GM19025 (cell line): ENCODE measurements around the gene TMEM120B.
A peak's percentile ranks its signal among the peaks of the same experiment; 100 is the strongest.
"Not testable (repeated sequence)": the region's sequence is repeated elsewhere in the genome, so short reads cannot be mapped to it uniquely, and the experiment has no call there.

Source experiments
- ATAC-seq: cut with Tn5 transposase; IDR thresholded peaks from one replicate; pipeline ENCODE4 v1.9.1; 2021; ENCODE audit warnings: mild to moderate bottlenecking, low read depth, moderate library complexity; ENCODE audit not compliant: unreplicated experiment

TMEM120B gene

DNA sequence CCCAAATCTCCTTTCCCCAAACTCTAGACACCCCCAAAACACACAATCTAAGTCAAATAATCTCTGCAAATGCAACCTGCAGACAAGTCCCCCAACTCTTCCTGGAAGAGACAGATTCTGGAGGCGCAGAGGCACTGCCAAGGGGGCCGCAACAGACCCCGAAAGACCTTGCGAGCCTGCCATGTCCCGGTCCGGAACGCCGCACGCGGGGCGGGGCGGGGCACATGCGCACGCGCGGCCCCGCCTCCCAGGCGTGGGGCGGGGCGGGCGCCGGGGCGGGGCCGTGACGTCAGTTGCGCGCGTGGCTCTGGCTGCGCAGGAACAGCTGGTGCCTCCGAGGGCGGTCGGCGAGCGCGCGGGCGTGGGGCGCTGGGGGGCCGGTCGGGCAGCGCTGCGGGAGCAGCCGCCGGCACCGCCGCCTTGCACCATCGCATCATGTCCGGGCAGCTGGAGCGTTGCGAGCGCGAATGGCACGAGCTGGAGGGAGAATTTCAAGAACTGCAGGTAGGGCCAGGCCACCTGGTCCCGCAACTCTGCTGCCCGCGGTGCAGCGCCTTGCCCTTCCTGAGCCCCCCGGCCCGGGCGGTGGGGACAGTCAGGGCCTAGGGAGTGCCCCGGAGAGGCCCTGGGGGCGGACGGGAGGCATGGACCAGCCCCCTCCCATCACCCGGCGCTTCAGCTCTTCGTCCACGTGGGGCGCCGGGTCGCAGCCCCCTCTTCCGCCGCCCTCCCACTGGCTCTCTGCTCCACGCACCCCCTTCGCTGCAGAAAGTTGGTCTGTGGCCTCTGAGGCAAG lies at the start of gene TMEM120B:
TMEM120B (plus strand) TSS at position 292 of the 796 bp plus-strand sequence; CDS start at position 436, 144 bp downstream.
- peak; percentile 83 for ATAC-seq

DNA sequence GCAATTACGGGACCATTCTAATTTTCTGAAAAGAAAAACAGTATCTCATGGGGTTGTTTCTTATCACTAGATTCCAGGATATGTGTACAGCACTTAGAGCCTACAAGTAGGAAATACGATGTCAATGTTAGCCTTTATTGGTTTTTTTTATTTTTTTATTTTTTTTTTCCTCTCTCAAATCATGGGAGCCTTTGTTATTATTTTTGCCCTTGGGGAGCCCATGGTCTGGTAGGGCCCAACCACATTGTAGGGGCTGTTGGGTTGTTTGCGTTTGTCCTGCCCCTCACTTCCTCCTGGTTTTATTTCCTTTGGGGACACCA lies 49.0 kb upstream of the TMEM120B start:
- ATAC-seq, result no peak

DNA sequence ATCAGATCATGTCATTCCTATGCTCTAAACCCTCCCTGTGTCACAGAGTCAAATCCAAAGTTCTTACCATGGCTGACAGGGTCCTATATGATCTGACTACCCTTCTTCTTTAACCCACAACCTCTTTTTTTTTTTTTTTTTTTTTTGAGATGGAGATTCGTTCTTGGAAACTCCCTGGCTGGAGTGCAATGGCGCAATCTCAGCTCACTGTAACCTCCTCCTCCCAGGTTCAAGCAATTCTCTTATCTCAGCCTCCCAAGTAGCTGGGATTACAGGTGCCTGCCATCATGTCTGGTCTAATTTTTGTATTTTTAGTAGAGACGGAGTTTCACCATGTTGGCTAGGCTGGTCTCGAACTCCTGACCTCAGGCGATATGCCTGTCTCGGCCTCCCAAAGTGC lies 45.7 kb upstream of the TMEM120B start:
- ATAC-seq, result not testable (repeated sequence)

DNA sequence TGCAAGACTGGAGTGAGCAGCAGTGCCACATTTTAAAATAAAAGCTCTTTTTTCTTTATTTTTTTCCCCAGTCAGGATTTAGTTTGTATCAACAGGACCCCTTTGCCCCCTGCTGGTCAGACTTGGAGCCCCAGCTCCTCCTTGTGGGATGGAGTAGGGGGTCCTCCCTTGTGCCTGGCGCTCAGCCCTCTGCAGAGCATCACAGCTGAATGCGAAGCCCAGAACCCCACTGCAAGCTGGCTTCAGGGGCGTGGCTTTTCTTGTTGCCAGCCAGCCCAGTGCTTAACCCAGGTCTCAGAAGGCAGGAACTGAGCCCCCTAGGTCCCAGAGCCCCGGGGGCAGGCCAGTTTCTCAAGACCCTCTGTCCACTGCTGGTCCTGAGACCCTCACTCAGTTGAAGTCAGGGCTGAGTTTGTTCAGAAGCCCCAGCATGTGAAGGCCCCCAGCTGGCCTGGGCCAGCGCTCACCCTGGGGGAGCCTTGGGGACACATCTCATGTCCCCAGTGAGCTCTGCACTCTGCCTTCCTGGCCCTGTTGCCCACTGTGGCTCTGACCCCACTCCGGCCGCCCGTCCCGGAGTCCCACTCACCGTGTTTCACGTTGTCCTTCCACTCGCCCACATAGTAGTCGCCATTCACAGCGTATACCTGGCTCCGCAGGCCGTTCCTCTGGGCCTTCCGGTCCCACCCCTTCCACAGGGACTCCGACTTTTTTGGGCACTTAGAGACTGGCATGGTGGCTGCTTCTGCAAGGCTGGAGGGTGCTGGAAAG lies 43.6 kb upstream of the TMEM120B start:
- ATAC-seq, result no peak

DNA sequence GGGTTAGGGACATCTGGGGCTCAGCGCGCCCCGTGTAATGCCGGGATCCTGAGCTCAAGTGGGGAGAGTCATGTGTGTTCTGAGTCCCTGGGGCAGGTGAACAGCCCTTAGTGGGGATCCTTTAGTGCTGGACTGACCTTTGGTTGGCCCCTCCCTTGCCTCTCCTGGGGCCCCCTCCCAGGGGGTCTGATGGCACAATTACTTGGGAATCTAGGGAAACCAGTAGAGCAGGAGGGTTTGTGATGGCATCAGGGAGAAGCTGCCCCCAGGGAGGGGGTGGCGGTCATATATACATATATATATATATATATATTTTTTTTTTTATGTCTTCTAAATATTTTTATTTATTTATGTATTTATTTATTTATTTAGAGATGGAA lies 43.0 kb upstream of the TMEM120B start, which contains the start of gene MORN3:
MORN3 (minus strand) TSS at position 134 of the 380 bp plus-strand sequence. CDS start 171 bp downstream, outside the sequence.
- ATAC-seq, result no peak

DNA sequence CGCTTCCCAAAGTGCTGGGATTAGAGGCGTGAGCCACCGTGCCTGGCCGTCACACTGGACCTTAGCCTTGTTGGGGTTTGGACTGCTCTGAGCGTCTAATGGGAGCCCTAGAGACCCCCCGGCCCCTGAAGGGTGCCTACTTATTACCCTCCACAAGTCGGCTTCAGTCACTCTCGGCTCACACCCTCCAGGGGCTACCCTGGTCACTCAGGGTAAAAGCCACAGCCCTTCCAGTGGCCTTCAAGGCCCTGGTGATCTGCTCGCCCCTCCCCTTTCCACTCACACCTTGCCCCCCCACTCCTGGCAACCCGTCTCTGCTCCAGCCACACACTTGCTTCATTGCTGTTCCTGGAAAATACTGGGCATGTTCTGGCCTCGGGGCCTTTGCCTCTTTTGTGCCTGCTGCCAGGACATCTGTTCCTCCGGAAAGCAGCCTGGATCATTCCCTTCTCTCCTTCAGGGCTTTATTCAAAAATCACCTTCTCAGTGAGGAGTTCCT lies 39.5 kb upstream of the TMEM120B start:
- ATAC-seq, result no peak

DNA sequence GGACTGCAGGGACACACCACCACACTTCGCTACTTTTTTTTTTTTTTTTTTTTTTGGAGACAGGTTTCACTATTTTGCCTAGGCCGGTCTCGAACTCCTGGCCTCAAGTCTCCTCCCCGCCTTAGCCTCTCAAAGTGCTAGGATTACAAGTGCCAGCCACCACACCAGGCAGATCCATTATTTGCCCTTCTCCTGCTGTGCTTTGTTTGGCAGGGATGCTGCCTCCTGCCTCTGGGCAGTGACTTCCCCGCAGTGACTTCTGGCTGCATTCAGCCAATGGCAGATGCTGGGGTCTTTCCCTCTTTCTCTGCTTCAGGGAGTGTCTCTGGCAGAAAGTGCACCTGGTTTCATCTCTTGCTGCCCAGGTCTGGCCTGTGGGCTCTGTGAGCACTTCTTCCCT lies 36.4 kb upstream of the TMEM120B start:
- ATAC-seq, result no peak

DNA sequence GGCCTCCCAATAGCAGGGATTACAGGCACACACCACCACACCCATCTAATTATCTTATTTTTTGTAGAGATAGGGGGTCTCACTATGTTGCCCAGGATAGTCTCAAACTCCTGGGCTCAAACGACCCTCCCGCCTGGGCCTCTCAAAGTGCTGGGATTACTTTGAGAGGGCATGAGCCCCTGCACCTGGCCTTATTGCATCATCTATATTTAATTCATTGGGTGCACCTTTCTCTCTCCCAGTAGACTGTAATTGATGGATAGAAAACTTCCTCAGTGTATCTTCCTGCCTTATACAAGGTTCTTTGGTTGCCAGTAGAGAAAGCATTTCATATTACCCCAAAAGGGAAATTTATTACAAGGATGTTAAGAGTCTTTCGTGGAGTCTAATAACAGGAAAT lies 34.2 kb upstream of the TMEM120B start:
- ATAC-seq, result no peak

DNA sequence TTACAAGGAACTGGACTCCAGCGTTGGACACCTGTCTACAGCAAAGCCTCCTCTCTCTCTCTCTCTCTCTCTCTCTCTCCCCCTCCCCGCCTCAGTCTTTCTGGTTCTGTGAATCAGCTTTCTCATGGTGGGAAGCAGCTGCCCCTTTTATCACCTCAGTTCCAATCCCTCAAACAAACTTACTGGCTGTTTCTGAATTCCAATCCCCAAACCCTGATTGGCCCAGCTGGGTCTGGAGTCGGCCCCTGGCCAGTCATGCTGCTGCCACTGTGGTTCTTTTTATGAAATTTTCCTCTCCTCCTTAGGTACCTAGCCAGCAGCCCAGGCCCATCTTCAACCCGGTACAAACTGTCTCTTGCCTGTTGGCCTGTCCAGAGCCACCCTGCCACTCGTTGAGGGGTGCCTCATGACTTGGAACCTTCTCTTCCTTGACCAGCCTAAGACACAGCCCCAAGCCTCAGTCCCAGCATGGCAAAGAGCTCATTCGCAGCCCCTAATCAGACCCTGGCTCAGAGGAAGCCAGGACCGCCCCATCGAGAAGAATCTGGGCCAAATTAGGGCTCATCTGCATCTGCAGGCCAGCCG lies 33.7 kb upstream of the TMEM120B start:
- no peak for ATAC-seq

DNA sequence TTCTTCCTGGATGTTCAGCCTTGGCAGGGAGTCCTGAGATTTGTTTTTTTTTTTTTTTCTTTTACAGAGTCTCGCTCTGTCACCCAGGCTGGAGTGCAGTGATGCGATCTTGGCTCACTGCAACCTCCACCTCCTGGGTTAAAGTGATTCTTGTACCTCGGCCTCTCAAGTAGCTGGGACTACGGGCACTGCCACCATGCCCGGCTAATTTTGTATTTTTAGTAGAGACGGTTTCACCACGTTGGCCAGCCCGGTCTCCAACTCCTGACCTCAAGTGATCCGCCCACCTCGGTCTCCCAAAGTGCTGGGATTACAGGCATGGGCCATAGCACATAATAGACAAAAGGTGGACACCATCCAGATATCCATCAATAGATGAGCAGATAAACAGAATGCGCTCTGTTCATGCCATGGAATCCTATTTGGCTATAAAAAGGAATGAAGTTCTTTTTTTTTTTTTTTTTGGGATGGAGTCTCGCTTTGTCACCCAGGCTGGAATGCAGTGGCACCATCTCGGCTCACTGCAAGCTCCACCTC lies 32.8 kb upstream of the TMEM120B start:
- ATAC-seq, result not testable (repeated sequence)

DNA sequence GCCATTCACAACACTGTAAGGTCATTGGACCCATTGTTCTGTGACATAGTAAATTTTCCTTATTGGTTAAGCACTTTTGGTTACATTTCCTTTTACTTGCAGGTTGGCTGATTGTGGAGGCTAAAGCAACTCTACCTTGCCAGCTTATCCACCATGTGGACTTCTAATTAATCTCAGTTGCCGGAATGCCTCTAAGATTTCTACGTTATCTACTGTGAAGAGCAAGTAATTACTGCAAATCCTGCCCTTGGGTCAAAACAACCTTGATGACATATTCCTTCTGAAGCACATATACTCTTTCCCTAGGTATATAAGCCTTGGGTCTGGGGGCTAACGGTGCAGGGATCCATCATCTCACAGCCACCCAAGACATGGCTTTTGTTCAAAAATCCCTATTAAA lies 23.6 kb upstream of the TMEM120B start:
- ATAC-seq, result no peak

DNA sequence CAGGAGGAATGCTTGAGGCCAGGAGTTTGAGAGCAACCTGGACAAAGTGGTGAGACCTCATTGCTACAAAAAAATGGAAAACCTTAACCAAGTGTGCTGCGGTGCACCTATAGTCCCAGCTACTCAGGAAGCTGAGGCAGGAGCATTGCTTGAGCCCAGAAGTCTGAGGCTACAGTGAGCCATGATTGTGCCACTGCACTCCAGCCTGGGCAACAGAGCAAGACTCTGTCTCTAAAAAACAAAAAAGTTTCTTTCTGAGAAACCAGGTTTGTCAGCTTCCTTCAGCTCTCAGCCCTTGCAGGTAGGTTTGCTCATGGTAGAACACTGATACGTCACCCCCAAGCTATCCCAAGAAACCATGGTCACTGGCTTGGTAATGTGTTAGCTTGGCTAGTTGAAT lies 23.1 kb upstream of the TMEM120B start:
- no peak for ATAC-seq

DNA sequence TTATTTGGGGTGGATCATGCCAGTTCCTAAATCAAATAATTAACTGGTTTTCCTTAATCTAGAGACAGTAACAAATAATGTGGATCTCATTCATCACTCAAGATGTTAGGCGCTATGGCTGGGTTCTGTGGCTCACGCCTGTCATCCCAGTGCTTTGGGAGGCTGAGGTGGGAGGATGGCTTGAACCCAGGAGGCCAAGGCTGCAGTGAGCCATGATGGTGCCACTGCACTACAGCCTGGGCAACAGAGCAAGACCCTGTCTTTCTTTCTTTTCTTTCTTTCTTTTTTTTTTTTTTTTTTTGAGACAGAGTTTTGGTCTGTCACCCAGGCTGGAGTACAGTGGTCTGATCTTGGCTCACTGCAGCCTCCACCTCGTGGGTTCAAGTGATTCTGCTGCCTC lies 19.8 kb upstream of the TMEM120B start:
- ATAC-seq, result not testable (repeated sequence)

DNA sequence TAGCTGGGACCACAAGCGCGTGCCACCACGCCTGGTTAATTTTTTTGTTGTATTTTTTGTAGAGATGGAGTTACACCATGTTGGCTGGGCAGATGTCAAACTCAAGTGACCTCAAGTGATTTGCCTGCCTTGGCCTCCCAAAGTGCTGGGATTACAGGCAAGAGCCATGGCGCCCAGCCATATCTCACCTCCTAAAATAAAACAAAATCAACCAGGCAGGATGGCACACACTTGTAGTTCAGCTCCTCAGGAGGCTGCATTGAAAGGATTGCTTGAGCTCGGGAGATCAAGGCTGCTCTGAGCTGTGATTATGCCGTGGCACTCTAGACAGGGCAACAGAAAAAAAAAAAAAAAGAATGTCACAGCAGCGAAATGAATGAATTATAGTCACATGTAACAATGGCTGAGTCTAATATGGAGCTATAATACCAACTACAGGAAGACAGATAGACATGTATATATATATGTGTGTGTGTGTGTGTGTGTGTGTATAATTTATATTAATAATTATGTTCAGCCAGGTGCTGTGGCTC lies 19.3 kb upstream of the TMEM120B start:
- no peak for ATAC-seq

DNA sequence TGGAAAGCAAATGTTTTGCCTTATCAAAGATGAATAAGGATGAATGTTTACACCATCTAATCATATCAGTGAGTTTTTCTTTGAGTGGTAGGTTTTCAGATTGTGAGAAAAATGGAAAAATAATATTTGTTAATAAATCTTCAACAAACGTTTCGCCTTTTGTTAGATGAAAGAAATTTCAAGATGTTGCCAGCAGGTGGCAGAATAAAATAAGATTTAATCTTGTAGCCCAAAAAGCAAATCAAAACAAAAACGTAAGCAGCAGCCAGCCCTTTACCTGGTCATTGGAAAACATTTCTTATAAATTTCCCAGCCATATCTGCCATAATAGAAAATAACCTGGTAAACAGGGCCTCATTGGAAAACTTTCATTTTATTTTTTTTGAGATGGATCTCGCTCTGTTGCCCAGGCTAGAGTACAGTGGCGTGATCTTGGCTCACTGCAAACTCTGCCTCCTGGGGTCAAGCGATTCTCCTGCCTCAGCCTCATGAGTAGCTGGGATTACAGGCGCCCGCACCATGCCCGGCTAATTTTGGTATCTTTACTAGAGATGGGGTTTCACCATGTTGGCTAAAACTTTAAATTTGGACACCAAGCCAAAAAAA lies 15.4 kb upstream of the TMEM120B start:
- no peak for ATAC-seq

DNA sequence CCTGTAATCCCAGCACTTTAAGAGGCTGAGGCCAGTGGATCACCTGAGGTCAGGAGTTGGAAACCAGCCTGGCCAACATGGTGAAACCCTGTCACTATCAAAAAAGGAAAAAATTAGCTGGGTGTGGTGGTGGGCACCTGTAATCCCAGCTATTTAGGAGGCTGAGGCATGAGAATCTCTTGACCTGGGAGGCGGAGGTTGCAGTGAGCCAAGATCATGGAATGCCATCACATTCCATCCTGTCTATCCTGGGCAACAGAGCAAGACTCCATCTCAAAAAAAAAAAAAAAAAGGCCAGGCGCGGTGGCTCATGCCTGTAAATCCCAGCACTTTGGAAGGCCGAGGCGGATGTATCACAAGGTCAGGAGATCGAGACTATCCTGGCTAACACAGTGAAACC lies 14.7 kb upstream of the TMEM120B start:
- ATAC-seq, result not testable (repeated sequence)

DNA sequence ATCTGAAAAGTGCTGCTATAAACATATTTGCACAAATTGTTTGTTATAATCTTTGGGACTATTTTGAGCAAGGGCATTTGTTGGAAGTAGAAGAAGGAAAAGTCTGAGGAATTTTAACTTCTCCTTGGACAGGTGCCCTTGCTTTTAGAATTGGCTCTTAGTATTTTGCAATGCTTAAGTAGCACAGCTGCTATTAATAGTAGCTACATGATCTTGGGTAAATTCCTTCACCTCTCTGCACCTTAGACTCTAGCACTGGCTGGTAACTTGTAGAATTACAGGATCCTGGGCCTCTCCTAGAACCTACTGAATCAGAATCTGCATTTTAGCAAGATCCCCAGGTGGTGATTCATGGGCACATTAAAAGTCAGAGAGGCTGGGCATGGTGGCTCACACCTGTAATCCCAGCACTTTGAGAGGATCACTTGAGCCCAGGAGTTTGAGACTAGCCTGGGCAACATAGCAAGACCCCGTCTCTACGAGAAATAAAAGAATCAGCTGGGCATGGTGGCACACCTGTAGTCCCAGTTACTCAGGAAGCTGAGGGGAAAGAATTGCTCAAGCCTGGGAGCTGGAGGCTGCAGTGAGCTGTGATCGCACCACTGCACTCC lies 10.8 kb upstream of the TMEM120B start:
- ATAC-seq, result no peak

DNA sequence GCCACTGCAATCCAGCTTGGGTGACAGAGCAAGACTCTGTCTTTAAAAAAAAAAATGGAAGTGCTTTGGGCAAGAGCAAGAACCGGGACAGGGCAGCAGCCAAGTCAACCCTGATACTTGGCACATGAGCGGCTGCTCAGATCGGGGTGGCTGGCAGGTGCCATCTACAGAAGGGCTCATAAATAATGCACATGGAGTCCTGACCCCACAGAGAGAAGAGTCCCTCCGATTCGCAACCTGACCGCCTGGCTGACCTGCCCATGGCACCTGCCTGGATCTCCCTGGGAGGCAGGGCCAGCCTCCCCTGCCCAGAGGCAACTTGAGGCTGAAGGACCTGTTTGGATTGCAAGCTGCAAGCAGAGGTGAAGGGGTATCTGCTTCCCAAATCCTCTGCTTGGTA lies 9.6 kb upstream of the TMEM120B start:
- no peak for ATAC-seq

DNA sequence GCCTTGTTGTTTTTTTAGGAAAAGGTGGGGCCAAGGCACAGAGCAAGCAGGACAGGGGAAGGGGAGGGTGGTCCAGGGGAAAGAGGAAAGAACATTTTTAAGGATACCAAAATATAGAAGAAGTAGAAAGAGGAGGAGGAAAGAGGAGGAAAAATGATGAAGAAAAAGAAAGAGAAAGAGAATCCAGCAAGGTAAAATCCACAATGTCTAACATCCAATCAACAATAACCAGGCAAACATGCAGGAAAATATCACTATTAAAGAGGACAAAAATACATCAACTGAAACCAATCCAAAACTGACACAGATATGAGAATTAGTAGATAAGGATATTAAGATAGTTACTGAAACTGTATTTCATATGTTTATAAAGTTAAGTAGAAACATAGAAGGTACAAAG lies 7.0 kb upstream of the TMEM120B start:
- ATAC-seq, result no peak
